Activated naive CD4-positive, alpha-beta T cell treated with anti-CD3 and anti-CD28 coated beads, Interleukin-2, amount 10 ng/mL, durations not matched to agents 7 days and 5 days (primary cell): Measurements from ENCODE around the gene SHMT2.

Experiments used
- CTCF ChIA-PET: fragments of 350-600 bp; sonication (Branson Sonifier 250); formaldehyde crosslinking; loops from one replicate; lab custom pipeline; 2021; ENCODE audit warnings: antibody characterized with exemption; lab: Charles Lee
- DNase-seq: peaks from one replicate; pipeline ENCODE4 v3.0.0-alpha.2; 2020
- H3K27ac Mint-ChIP-seq: one replicate; pipeline ENCODE4 v1.8.0; 2021; ENCODE audit warnings: mild to moderate bottlenecking, moderate library complexity, mixed read lengths
- H3K27me3 Mint-ChIP-seq: one replicate; pipeline ENCODE4 v1.8.0; 2021; ENCODE audit warnings: mild to moderate bottlenecking, mixed read lengths
- H3K36me3 Mint-ChIP-seq: one replicate; pipeline ENCODE4 v1.8.0; 2021; ENCODE audit warnings: mixed read lengths
- H3K4me1 Mint-ChIP-seq: one replicate; pipeline ENCODE4 v1.8.0; 2021; ENCODE audit warnings: mixed read lengths
- H3K4me3 Mint-ChIP-seq: one replicate; pipeline ENCODE4 v1.8.0; 2021; ENCODE audit warnings: mild to moderate bottlenecking, moderate library complexity, mixed read lengths
- H3K9me3 Mint-ChIP-seq: one replicate; pipeline ENCODE4 v1.8.0; 2021; ENCODE audit warnings: mixed read lengths

The SHMT2 gene

DNA sequence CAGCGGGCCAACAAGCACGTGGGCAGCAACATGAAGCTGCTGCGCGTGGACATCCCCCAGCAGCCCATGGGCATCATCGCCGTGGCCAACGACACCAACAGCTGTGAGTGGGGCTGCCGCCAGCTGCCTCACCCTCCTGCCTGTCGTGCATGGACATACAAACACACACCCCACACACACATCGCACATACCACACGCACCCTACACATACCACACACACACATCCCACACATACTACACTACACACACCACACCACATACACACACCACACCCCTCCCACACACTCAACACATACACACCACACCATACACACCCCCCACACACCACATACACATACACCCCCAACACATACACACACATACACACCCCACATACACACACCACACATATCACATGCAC lies 38.1 kb upstream of the SHMT2 start:
- DNase-seq = no peak
- CTCF ChIA-PET = interaction anchor here (4.8 kb wide), 1 partner anchor 23 kb away, joined by 16 read pairs; no protein-coding TSS in a partner anchor
- Mint-ChIP-seq H3K9me3 (peaks cover 2% of the 10 kb centered on the region), H3K36me3 (no peaks in the 10 kb centered on the region), H3K27ac (no peak overlapping the region), H3K27me3 (peaks cover 6% of the 10 kb centered on the region), H3K4me3 (no peak overlapping the region), H3K4me1 (no peaks in the 10 kb centered on the region)

DNA sequence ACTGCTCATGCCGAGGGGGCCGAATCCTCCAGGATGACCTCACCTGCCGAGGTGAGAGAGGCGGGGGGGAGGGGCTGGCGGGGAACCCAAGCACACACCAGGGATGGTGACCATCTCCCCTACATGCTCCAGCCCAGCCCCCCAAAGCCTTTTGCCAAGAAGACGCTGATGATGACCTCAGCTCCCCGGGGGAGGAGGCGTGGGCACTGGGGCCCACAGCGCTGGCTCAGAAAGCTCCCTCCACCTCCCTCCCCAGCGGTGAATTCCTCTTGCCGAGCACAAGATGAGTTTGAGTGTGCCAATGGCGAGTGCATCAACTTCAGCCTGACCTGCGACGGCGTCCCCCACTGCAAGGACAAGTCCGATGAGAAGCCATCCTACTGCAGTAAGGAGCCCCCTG lies 36.6 kb upstream of the SHMT2 start:
- Mint-ChIP-seq H3K27ac (no peak overlapping the region), H3K4me3 (no peak overlapping the region), H3K4me1 (no peaks in the 10 kb centered on the region), H3K27me3 (peaks cover 6% of the 10 kb centered on the region), H3K9me3 (peaks cover 2% of the 10 kb centered on the region), H3K36me3 (no peaks in the 10 kb centered on the region)
- CTCF ChIA-PET = interaction anchor here (1.1 kb wide), 1 partner anchor 8 kb away, joined by 3 read pairs; no protein-coding TSS in a partner anchor
- DNase-seq = no peak

DNA sequence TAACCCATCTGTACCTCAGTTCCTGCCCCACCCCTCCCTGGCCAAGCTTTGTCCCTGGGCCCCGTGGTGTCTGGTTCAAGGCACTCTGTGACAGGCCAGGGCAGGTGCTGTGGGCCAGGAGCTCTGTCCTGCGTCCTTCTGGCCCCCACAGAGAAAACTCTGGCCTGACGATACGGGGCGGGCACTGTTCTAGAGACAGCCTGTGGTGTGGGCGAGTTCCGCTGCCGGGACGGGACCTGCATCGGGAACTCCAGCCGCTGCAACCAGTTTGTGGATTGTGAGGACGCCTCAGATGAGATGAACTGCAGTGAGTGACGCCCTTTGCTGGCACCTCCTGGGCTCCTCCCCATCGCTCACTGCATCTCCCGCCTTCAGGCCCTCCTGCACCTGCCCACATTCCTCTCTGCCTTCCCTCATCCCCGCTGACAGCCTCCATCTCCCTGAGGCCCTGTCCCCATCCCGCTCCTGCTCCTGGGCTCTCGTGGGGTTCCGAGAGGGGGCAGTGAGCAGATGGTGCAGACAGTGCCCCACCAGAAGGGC lies 35.7 kb upstream of the SHMT2 start:
- H3K4me1 Mint-ChIP-seq = no peaks in the 10 kb centered on the region
- peaks cover 2% of the 10 kb centered on the region for H3K9me3 Mint-ChIP-seq
- no peak for DNase-seq
- peaks cover 6% of the 10 kb centered on the region for H3K27me3 Mint-ChIP-seq
- H3K4me3 Mint-ChIP-seq = no peak overlapping the region
- no peaks in the 10 kb centered on the region for H3K36me3 Mint-ChIP-seq
- H3K27ac Mint-ChIP-seq = no peak overlapping the region
- CTCF ChIA-PET = interaction anchor here (1.1 kb wide), 1 partner anchor 9 kb away, joined by 3 read pairs; no protein-coding TSS in a partner anchor

DNA sequence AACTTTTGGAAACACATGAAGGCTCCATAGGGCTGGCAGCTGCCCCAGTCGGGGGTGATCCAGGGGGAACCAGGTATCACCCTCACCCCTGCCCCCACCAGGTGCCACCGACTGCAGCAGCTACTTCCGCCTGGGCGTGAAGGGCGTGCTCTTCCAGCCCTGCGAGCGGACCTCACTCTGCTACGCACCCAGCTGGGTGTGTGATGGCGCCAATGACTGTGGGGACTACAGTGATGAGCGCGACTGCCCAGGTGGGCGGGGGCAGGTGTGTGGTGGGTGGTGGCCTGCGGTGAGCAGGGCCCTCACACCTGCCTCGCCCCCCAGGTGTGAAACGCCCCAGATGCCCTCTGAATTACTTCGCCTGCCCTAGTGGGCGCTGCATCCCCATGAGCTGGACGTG lies 35.3 kb upstream of the SHMT2 start:
- CTCF ChIA-PET = no interaction called here
- no peak overlapping the region for H3K27ac Mint-ChIP-seq
- peaks cover 6% of the 10 kb centered on the region for H3K27me3 Mint-ChIP-seq
- no peak overlapping the region for H3K4me3 Mint-ChIP-seq
- H3K4me1 Mint-ChIP-seq = no peaks in the 10 kb centered on the region
- H3K9me3 Mint-ChIP-seq = peaks cover 2% of the 10 kb centered on the region
- no peak for DNase-seq
- no peaks in the 10 kb centered on the region for H3K36me3 Mint-ChIP-seq

DNA sequence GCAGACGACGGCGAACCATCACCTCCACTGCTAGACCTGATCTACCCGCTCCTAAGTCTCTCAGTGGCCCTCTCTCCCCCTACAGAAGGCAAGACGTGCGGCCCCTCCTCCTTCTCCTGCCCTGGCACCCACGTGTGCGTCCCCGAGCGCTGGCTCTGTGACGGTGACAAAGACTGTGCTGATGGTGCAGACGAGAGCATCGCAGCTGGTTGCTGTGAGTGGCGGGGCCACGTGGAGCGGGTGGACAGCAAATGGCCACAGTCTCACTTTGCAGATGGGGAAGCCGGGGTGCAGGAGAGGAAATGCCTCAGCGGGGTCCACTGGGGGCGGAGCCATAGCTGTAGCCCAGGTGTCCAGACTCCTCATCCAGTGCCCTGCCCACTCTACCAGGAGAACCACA lies 34.3 kb upstream of the SHMT2 start:
- no peaks in the 10 kb centered on the region for H3K36me3 Mint-ChIP-seq
- no peak for DNase-seq
- peaks cover 2% of the 10 kb centered on the region for H3K9me3 Mint-ChIP-seq
- peaks cover 6% of the 10 kb centered on the region for H3K27me3 Mint-ChIP-seq
- no peaks in the 10 kb centered on the region for H3K4me1 Mint-ChIP-seq
- H3K4me3 Mint-ChIP-seq = no peak overlapping the region
- CTCF ChIA-PET = no interaction called here
- H3K27ac Mint-ChIP-seq = no peak overlapping the region

DNA sequence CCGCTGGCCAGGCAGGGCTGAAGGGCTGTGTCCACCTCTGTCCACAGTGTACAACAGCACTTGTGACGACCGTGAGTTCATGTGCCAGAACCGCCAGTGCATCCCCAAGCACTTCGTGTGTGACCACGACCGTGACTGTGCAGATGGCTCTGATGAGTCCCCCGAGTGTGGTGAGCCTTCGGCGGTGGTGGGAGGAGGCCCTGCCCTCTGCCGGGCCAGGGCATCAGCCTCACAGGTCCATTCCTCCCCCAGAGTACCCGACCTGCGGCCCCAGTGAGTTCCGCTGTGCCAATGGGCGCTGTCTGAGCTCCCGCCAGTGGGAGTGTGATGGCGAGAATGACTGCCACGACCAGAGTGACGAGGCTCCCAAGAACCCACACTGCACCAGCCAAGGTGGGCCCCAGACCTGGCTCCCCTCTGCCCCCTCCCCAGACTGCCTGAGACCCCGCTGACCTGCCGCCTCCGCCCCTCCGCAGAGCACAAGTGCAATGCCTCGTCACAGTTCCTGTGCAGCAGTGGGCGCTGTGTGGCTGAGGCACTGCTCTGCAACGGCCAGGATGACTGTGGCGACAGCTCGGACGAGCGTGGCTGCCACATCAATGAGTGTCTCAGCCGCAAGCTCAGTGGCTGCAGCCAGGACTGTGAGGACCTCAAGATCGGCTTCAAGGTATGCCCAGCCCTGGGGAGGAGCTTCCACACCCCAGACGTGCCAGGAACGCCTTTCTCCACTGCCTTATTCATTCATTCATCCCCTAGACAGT lies 33.7 kb upstream of the SHMT2 start:
- Mint-ChIP-seq H3K36me3 (no peaks in the 10 kb centered on the region), H3K9me3 (peaks cover 2% of the 10 kb centered on the region), H3K4me1 (no peaks in the 10 kb centered on the region), H3K27me3 (peaks cover 6% of the 10 kb centered on the region), H3K4me3 (no peak overlapping the region), H3K27ac (no peak overlapping the region)
- CTCF ChIA-PET = no interaction called here
- no peak for DNase-seq

DNA sequence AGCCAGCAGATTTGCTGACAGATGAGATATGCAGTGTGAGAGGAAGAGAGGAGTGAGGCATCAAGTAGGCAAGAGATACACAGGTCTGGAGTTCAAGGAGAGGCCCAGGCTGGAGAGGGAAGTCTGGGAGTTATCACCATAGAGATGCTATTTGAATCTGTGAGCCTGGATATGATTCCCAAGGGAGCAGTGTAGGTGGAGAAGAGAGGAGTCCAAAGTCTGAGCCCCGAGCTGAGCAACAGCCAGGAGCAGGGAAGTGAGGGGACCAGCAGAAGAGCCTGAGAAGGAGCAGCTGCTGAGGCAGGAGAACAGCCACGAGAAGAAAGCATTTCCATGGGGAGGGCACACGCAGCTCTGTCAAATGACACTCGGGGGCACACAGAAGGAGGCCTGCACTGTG lies 33.1 kb upstream of the SHMT2 start:
- Mint-ChIP-seq H3K36me3 (no peaks in the 10 kb centered on the region), H3K9me3 (peaks cover 2% of the 10 kb centered on the region), H3K4me1 (no peaks in the 10 kb centered on the region), H3K27me3 (peaks cover 6% of the 10 kb centered on the region), H3K4me3 (no peak overlapping the region), H3K27ac (no peak overlapping the region)
- DNase-seq = no peak
- CTCF ChIA-PET = no interaction called here

DNA sequence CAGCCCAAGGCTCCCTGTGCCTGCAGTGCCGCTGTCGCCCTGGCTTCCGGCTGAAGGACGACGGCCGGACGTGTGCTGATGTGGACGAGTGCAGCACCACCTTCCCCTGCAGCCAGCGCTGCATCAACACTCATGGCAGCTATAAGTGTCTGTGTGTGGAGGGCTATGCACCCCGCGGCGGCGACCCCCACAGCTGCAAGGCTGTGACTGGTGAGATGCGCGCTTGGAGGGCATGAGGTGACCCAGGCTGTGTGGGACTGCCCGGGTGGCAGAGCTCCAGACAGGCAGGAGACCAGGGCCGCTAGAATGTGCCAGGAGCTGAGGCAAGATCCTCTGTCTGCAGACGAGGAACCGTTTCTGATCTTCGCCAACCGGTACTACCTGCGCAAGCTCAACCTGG lies 32.6 kb upstream of the SHMT2 start:
- CTCF ChIA-PET = interaction anchor here (0.9 kb wide), 1 partner anchor 16 kb away, joined by 3 read pairs; no protein-coding TSS in a partner anchor
- Mint-ChIP-seq H3K9me3 (no peaks in the 10 kb centered on the region), H3K36me3 (no peaks in the 10 kb centered on the region), H3K27me3 (peaks cover 6% of the 10 kb centered on the region), H3K27ac (no peak overlapping the region), H3K4me1 (no peaks in the 10 kb centered on the region), H3K4me3 (no peak overlapping the region)
- DNase-seq = no peak

DNA sequence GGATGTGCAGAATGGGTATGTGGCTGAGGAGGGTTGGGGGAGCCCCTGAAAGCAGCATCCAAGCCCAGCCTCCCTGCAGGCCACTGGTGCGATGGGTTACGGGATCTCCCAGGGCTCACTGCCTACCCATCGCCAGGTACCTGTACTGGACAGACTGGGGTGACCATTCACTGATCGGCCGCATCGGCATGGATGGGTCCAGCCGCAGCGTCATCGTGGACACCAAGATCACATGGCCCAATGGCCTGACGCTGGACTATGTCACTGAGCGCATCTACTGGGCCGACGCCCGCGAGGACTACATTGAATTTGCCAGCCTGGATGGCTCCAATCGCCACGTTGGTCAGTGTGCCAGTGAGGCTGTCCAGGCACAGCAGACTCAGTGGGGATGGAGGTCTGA lies 31.2 kb upstream of the SHMT2 start:
- Mint-ChIP-seq H3K27me3 (peaks cover 6% of the 10 kb centered on the region), H3K4me3 (no peak overlapping the region), H3K4me1 (no peaks in the 10 kb centered on the region), H3K9me3 (no peaks in the 10 kb centered on the region), H3K27ac (no peak overlapping the region), H3K36me3 (no peaks in the 10 kb centered on the region)
- DNase-seq = no peak
- CTCF ChIA-PET = no interaction called here

DNA sequence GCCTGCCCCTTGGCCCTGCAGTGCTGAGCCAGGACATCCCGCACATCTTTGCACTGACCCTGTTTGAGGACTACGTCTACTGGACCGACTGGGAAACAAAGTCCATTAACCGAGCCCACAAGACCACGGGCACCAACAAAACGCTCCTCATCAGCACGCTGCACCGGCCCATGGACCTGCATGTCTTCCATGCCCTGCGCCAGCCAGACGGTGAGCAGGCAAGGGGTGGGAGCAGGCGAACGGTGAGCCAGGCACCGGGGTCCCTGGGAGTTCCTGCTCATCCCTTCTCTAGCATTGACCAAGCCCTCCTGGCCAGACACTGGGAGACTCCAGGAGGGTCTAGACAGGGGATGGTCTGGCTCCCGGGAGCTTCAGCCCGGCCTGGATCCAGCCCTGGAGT lies 30.3 kb upstream of the SHMT2 start:
- Mint-ChIP-seq H3K4me3 (no peak overlapping the region), H3K9me3 (no peaks in the 10 kb centered on the region), H3K36me3 (no peaks in the 10 kb centered on the region), H3K4me1 (no peaks in the 10 kb centered on the region), H3K27me3 (peaks cover 6% of the 10 kb centered on the region), H3K27ac (no peak overlapping the region)
- CTCF ChIA-PET = no interaction called here
- no peak for DNase-seq

DNA sequence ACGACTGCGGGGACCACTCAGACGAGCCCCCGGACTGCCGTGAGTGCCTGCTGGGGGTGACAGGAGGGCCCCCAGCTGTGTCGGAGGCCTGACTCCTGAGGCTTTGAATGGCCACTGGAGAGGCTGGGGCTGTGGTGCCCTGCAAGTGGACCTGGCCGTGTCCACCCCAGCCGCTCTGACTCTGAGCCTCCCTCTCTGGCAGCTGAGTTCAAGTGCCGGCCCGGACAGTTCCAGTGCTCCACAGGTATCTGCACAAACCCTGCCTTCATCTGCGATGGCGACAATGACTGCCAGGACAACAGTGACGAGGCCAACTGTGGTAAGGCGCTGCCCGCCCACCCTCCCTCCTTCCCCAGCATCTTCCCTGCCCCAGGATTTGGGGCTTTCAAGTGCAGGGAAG lies 29.0 kb upstream of the SHMT2 start:
- Mint-ChIP-seq H3K27me3 (no peaks in the 10 kb centered on the region), H3K9me3 (no peaks in the 10 kb centered on the region), H3K4me3 (no peak overlapping the region), H3K4me1 (no peaks in the 10 kb centered on the region), H3K36me3 (no peaks in the 10 kb centered on the region), H3K27ac (no peak overlapping the region)
- CTCF ChIA-PET = no interaction called here
- DNase-seq = no peak

- H3K4me1 Mint-ChIP-seq = no peaks in the 10 kb centered on the region
- no peak overlapping the region for H3K27ac Mint-ChIP-seq
- no peak for DNase-seq
- CTCF ChIA-PET = no interaction called here
- H3K9me3 Mint-ChIP-seq = no peaks in the 10 kb centered on the region
- no peaks in the 10 kb centered on the region for H3K27me3 Mint-ChIP-seq
- no peak overlapping the region for H3K4me3 Mint-ChIP-seq
- no peaks in the 10 kb centered on the region for H3K36me3 Mint-ChIP-seq
These were observed 28.3 kb upstream of the SHMT2 start for GRCh38 chr12:57201219-57201618.

DNA sequence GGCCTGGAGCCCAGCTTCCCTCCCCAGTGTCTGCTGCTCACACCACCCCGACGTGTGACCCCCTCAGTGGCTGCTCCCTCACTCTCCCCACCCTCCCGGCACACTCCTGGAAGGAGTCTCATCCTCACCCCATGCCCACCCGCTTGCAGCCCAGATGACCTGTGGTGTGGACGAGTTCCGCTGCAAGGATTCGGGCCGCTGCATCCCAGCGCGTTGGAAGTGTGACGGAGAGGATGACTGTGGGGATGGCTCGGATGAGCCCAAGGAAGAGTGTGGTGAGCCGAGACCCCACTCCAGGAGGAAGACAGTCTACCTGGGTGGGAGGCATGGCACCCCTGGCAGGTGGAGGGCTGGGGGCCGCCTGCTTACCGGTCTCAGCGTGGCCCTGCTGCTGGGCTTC lies 27.9 kb upstream of the SHMT2 start:
- H3K9me3 Mint-ChIP-seq = no peaks in the 10 kb centered on the region
- H3K4me1 Mint-ChIP-seq = no peaks in the 10 kb centered on the region
- no peak for DNase-seq
- no peak overlapping the region for H3K4me3 Mint-ChIP-seq
- H3K36me3 Mint-ChIP-seq = no peaks in the 10 kb centered on the region
- no peak overlapping the region for H3K27ac Mint-ChIP-seq
- CTCF ChIA-PET = no interaction called here
- no peaks in the 10 kb centered on the region for H3K27me3 Mint-ChIP-seq

- CTCF ChIA-PET = interaction anchor here (1.4 kb wide), 1 partner anchor 12 kb away, joined by 4 read pairs; no protein-coding TSS in a partner anchor
These were observed 27.2 kb upstream of the SHMT2 start for GRCh38 chr12:57202321-57202720.

GRCh38 chr12:57203201-57203600 lies 26.3 kb upstream of the SHMT2 start:
- H3K36me3 Mint-ChIP-seq = no peaks in the 10 kb centered on the region
- no peak overlapping the region for H3K4me3 Mint-ChIP-seq
- CTCF ChIA-PET = interaction anchor here (1.4 kb wide), 1 partner anchor 11 kb away, joined by 4 read pairs; no protein-coding TSS in a partner anchor
- no peak for DNase-seq
- H3K9me3 Mint-ChIP-seq = no peaks in the 10 kb centered on the region
- no peaks in the 10 kb centered on the region for H3K27me3 Mint-ChIP-seq
- no peak overlapping the region for H3K27ac Mint-ChIP-seq
- H3K4me1 Mint-ChIP-seq = no peaks in the 10 kb centered on the region

More at GRCh38 chr12:57202321-57202720, 27.2 kb upstream of the SHMT2 start:
- Mint-ChIP-seq H3K27me3 (no peaks in the 10 kb centered on the region), H3K27ac (no peak overlapping the region), H3K4me1 (no peaks in the 10 kb centered on the region), H3K36me3 (no peaks in the 10 kb centered on the region), H3K4me3 (no peak overlapping the region), H3K9me3 (no peaks in the 10 kb centered on the region)
- no peak for DNase-seq
